Measurements from ENCODE around the gene FBXO17.
"Not testable (repeated sequence)": the region's sequence is repeated elsewhere in the genome, so short reads cannot be mapped to it uniquely, and the experiment has no call there.

Gene FBXO17

GRCh38 chr19:38980583-38981374 is 5.2 kb upstream of the FBXO17 start:
- DNase-seq (ENCODE audit: low read depth in 2 of 2): no peak

DNA sequence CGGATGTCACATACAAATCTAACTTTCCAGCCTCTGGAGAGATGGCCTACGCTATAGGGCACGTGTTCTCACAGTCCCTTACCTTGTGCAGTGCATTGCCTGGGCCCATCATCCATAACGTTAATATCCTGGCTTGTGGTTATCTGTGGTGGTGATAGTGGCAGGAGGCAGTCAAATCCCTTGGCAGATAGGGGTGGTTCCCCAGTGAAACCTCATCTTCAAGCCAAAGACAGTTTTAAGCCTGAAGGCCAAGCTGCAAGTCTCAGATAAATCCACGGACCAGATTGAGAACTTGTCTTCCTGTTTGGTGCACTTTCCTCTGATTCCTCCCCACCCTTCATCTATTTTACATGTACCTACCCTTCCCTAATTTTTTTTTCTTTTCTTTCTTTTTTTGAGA is 4.3 kb upstream of the FBXO17 start:
- no peak for DNase-seq (ENCODE audit: low read depth in 2 of 2)

DNA sequence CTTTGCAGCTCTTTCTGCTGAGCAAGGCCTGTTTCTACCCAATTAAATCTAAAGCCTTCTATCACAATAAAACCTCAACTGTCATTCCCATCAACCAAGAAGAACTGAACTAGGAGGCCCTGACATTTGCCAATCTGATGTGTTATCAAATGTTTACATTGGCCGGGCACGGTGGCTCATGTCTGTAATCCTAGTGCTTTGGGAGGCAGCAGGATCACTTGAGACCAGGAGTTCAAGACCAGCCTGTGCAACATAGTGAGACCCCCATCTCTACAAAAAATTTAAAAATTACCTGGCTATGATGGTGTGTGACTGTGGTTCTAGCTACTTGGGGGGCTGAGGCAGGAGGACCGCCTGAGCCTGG is 2.8 kb upstream of the FBXO17 start:
- DNase-seq (ENCODE audit: low read depth in 2 of 2): no peak

- no peak for DNase-seq (ENCODE audit: low read depth in 2 of 2)
Measured at GRCh38 chr19:38977445-38978325, 2.1 kb upstream of the FBXO17 start.

GRCh38 chr19:38975861-38976271 is 324 bp upstream of the FBXO17 start:
- no peak for DNase-seq (ENCODE audit: low read depth in 2 of 2)

DNA sequence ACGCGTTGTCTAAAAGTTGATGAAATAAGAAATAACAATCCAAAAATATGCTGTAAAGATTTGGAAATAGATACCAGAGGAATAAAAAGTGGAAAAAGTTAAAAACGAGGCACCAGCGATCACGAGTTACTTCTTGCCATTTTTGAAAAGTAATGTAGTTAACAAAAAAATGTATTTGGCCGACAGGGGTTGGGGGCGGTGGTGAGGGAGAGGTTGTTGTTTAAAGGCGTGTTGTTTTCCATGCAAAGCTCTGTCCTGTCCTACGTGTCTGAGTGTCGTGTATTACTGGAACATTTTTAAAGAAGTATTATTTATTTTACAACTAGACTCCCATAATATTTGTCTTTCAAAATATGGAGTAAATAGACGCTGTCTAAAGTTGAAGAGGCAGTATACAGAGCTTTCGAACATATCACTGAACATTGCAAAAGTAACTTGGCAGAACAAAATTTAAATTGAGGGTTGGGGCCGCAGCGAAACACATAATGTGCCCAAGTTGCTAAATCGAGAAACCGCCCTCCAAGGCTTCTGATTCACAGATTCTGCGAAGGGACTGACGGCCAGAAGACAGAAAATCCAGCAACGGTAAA is 823 bp downstream of the FBXO17 start:
- no peak for DNase-seq (ENCODE audit: low read depth in 2 of 2)

GRCh38 chr19:38971672-38972071 is 3.9 kb downstream of the FBXO17 start:
- DNase-seq (ENCODE audit: low read depth in 2 of 2): no peak

- no peak for DNase-seq (ENCODE audit: low read depth in 2 of 2)
Measured at GRCh38 chr19:38970664-38971532, 4.6 kb downstream of the FBXO17 start.

DNA sequence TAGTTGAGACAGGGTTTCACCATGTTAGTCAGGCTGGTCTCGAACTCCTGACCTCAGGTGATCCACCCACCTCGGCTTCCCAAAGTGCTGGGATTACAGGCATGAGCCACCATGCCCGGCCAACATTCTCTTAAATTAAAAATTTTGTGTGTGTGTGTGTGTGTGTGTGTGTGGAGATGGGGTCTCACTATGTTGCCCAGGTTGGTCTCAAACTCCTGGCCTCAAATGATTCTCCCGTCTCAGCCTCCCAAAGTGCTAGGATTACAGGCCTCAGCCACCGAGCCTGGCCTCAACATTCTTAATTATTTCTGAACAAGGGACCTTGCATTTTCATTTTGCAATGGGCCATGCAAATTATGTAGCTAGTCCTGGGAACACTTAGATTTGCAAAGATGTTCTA is 9.4 kb downstream of the FBXO17 start:
- DNase-seq (ENCODE audit: low read depth in 2 of 2): not testable (repeated sequence)

- DNase-seq (ENCODE audit: low read depth in 2 of 2): no peak
Measured at GRCh38 chr19:38964738-38965137, 10.8 kb downstream of the FBXO17 start.

- no peak for DNase-seq (ENCODE audit: low read depth in 2 of 2)
Measured at GRCh38 chr19:38959618-38960017, 15.9 kb downstream of the FBXO17 start.

DNA sequence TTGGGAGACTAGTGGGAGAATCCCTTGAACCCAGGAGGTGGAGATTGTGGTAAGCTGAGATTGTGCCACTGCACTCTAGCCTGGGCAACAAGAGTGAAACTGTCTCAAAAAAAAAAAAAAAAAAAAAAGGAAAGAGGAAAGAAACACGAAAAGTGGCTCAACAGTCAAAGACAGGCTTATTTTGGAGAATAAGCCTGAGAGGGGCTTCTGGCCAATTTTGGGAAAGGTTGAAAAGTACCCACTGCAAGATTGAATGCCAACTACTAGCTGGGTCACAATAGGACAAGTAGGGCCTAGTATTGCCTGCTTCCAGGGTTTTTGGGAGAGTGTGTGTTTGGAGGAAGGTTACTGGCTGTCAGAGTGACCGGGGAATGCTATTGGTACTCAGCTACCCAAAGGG is 17.2 kb downstream of the FBXO17 start:
- DNase-seq (ENCODE audit: low read depth in 2 of 2): no peak

GRCh38 chr19:38956264-38956663 is 19.3 kb downstream of the FBXO17 start:
- no peak for DNase-seq (ENCODE audit: low read depth in 2 of 2)

DNA sequence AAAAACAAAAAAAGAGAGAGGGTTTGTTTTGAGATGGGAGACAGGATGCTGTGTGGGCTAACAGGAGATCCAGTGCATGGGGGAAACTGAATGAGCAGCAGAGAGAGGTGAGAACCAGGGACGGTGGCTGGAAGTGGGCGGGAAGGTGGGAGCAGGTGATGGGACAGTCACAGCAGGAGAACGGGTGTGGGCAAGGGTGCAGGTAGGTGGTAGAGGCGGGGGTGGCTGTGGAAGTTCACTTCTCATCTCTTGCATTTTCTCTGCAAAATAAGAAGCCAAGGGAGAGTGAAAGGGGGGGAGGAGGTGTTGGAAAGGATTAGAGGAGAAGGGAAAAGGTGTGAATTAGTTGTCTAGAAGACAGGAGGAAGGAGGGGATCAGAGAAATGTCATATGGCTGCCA is 21.9 kb downstream of the FBXO17 start:
- no peak for DNase-seq (ENCODE audit: low read depth in 2 of 2)

DNA sequence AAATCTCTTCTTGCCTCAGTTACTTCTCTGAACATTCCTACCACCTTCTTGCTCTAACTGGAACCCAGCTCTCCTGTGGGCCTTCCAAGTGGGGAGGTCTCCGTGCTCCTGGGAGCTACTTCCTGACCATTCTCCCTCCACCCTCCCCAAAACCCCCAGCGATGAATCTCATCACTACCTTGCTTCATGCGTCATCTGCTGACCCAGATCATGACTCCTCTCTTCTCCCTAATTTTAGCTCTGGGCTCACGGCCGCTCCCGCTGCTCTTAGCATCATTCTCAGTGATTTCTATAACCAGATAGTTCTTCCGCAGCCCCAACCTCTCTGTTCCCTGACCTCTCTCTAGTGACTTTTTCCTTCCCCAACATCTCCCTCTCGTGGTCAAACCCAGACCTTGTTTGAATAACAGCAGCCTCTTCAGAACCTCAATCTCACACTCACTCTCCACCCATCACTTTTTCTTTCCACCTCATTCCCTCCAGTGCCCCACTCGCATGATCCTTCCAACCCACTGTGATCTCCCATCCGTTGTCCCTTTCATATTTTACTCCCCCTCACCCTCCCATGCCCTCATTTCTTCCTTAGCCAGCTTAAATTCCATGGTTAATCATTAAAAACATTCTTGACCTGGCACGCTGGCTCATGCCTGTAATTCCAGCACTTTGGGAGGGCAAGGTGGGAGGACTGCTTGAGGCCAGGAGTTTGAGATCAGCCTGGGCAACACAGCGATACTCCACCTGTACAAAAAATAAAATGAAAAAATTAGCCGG is 23.0 kb downstream of the FBXO17 start:
- no peak for DNase-seq (ENCODE audit: low read depth in 2 of 2)

- no peak for DNase-seq (ENCODE audit: low read depth in 2 of 2)
Measured at GRCh38 chr19:38951187-38951586, 24.4 kb downstream of the FBXO17 start.

- DNase-seq (ENCODE audit: low read depth in 2 of 2): peak; percentile 69 to 78
Measured at GRCh38 chr19:38949580-38950367, 25.8 kb downstream of the FBXO17 start.

GRCh38 chr19:38946229-38947010 is 29.1 kb downstream of the FBXO17 start:
- no peak for DNase-seq (ENCODE audit: low read depth in 2 of 2)

GRCh38 chr19:38945562-38946228 is 29.8 kb downstream of the FBXO17 start:
- DNase-seq (ENCODE audit: low read depth in 2 of 2): no peak
